Muscle layer of duodenum (tissue), 2 donors: ENCODE results near the gene TAS2R3.

Experiments used
- H3K27ac ChIP-seq: one replicate; pipeline ENCODE4 v1.7.0; 2013; ENCODE audit warnings: mild to moderate bottlenecking, low read length
- H3K27me3 ChIP-seq: one replicate; pipeline ENCODE4 v1.7.0; 2013; ENCODE audit warnings: low read depth, mild to moderate bottlenecking, control low read depth, low read length
- H3K36me3 ChIP-seq, 2 donors: one replicate each; pipeline ENCODE4 v1.7.0; 2013; ENCODE audit warnings: low read length in 2 of 2, control low read depth in 1 of 2, mild to moderate bottlenecking in 1 of 2; ENCODE audit not compliant: insufficient read depth in 2 of 2, control insufficient read depth in 1 of 2
- H3K4me1 ChIP-seq, 2 donors: one replicate each; pipeline ENCODE4 v1.7.0; 2013; ENCODE audit warnings: low read length in 2 of 2, mild to moderate bottlenecking in 2 of 2, control low read depth in 1 of 2, moderate library complexity in 1 of 2; ENCODE audit not compliant: insufficient read depth in 2 of 2, control insufficient read depth in 1 of 2
- H3K4me3 ChIP-seq, 2 donors: one replicate each; pipeline ENCODE4 v1.7.0; 2013; ENCODE audit warnings: low read length in 2 of 2, low read depth in 1 of 2, mild to moderate bottlenecking in 1 of 2
- H3K9me3 ChIP-seq, 2 donors: one replicate each; pipeline ENCODE4 v1.7.0; 2013; ENCODE audit warnings: low read length in 2 of 2, control low read depth in 1 of 2, mild to moderate bottlenecking in 1 of 2; ENCODE audit not compliant: control insufficient read depth in 1 of 2
- donor health status: healthy.

The TAS2R3 gene, protein sequence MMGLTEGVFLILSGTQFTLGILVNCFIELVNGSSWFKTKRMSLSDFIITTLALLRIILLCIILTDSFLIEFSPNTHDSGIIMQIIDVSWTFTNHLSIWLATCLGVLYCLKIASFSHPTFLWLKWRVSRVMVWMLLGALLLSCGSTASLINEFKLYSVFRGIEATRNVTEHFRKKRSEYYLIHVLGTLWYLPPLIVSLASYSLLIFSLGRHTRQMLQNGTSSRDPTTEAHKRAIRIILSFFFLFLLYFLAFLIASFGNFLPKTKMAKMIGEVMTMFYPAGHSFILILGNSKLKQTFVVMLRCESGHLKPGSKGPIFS

DNA sequence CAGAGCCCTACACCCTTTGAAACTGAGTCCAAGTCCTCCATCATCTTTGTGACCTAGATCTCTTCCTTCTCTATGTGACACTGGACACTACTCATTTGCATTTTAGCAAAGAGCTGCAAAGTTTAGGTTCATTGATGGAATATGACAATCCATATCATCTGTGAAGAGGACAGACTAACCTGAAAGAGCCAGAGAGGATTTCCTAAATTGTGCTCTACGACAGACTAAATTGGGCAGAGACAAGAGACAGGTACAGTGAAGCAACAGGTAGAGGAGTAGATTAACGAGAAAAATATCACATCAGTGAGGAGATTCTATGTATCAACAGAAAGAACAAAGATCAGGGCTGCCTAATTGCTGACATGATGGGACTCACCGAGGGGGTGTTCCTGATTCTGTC lies at the start of gene TAS2R3:
Gene TAS2R3 (plus strand): TSS at position 301 of the 400 bp plus-strand sequence. CDS start 62 bp downstream, at position 363.
- H3K4me3 ChIP-seq: no peak within 1 kb of the TSS
- no peaks in the 10 kb centered on the region for H3K27me3 ChIP-seq
- no peaks in the 10 kb centered on the region for H3K4me1 ChIP-seq
- peaks cover 30 to 41% of the 10 kb centered on the region in 2 donors for H3K36me3 ChIP-seq
- H3K9me3 ChIP-seq: no peaks in the 10 kb centered on the region
- H3K27ac ChIP-seq: no peak within 1 kb of the TSS

DNA sequence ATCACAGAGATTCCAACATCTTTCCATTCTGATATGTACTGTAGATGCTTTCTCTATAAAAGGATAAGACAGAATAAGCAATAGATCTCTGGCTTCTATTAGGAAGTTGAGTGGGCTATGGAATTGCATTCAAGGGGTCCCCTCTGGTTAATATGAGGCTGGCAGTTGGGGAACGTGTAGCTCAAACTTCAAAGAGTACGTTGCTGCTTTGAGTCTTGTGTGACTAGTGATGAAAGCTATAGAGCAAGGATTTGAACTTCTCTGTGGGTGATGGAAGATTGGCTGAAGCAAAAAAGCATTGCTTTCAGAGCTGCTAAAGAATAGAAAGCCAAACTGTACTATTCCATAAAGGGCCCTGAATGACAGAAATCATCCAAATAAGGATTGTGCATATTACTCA lies 49.3 kb upstream of the TAS2R3 start:
- no peaks in the 10 kb centered on the region for H3K36me3 ChIP-seq
- no peak overlapping the region for H3K27ac ChIP-seq
- no peaks in the 10 kb centered on the region for H3K4me1 ChIP-seq
- H3K9me3 ChIP-seq: no peaks in the 10 kb centered on the region
- no peak overlapping the region for H3K4me3 ChIP-seq
- H3K27me3 ChIP-seq: no peaks in the 10 kb centered on the region

DNA sequence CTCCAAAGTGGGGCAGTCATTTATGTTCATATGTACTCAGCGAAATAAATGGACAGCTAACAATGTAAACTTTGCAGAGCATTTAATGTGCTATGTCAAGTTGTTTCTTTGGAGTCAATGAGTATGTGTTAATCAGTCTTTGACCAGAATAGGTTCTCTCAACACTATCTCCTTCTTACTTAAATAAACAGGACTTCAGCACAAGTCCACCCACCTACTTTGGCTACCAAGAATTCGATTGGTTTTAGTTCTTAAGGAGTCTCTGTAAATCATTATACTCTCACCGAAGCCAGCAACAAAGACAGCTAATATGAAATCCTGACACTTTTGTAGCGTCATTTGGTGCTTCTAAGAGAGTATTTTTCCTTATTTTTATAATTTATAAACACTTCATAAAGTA lies 48.9 kb upstream of the TAS2R3 start:
- H3K4me1 ChIP-seq: no peaks in the 10 kb centered on the region
- H3K27ac ChIP-seq: no peak overlapping the region
- no peaks in the 10 kb centered on the region for H3K27me3 ChIP-seq
- no peaks in the 10 kb centered on the region for H3K9me3 ChIP-seq
- H3K4me3 ChIP-seq: no peak overlapping the region
- no peaks in the 10 kb centered on the region for H3K36me3 ChIP-seq

DNA sequence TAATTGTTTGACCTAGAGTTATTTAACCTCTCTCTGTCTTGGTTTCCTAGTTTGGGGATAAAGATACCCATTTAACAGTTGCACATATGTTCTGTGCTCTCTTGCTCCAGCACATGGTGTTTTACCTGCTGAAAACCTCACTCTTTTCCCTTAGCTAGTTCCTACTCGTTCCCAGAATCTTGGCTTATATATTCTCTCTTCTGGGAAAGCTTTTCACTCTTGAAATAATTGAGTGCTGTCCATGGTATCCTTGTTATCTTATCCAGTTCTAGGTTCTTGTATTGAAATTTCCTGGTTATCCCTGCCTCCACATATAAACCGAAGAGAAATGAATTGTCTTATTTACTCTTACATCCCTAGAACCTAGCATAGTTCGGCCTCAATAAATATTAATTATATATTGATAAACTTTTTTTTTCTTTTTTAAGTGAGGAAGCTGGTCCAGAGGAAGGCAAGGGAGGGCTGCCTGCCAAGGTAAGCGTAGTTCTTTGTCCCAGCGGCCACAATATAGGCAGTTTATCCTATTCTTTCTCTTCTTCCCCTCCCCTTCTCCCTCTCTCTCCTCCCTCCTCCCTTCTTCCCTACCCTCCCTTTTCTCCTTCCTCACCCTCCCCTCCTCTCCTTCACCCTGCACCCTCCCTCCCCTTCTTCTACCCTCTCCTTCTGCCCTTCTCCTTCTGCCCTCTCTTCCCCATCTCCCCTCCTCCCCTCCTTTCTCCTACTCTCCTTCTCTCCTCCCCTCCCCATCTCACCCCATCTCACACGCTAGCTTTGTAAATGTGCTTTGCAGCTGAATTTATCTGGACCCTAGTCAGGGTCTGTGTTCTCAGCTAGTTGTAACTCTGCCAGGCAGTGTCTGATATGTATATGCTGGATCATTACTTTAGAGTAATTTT lies 47.9 kb upstream of the TAS2R3 start:
- Histone ChIP-seq H3K4me1 (no peaks in the 10 kb centered on the region), H3K36me3 (no peaks in the 10 kb centered on the region), H3K9me3 (no peaks in the 10 kb centered on the region), H3K27ac (no peak overlapping the region), H3K4me3 (no peak overlapping the region), H3K27me3 (no peaks in the 10 kb centered on the region)

DNA sequence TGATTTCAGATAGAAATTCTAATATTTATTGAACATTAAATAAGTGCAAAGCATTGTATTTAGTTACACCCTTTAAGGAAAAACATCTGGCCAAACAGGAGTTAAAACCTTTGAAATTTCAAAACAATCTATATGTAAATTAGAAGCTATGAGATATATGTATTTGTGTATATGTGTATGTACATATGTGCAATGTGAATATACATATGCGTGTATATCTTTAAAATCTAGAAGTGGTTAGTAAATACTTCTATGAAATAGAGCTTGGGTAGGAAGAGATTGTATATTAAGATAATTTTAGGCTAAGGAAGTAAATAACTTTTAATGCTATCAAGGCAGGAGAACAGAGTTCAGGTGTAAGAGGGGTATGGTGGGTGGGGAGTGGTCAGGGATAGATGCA lies 46.4 kb upstream of the TAS2R3 start:
- Histone ChIP-seq H3K27ac (no peak overlapping the region), H3K9me3 (no peaks in the 10 kb centered on the region), H3K4me3 (no peak overlapping the region), H3K36me3 (no peaks in the 10 kb centered on the region), H3K4me1 (no peaks in the 10 kb centered on the region), H3K27me3 (no peaks in the 10 kb centered on the region)

DNA sequence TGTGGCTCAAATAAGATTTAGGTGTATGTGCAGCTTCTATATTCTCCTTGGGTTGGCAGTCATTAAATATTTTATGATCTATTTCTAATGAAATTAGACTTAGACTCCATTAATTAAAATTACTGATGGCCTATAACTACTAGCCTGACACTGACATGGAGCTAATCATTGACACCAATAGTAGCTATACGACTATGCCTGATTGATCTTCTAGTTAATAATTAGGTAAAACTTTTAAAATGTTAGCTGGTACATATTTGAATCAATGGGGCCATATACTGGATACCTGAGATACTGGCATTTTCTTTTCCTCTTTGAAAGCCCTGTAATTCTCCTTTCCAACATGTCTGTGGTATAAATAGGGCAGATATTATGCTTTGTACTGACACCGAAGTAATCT lies 41.4 kb upstream of the TAS2R3 start:
- Histone ChIP-seq H3K4me3 (no peak overlapping the region), H3K4me1 (no peaks in the 10 kb centered on the region), H3K27me3 (no peaks in the 10 kb centered on the region), H3K36me3 (no peaks in the 10 kb centered on the region), H3K9me3 (no peaks in the 10 kb centered on the region), H3K27ac (no peak overlapping the region)

DNA sequence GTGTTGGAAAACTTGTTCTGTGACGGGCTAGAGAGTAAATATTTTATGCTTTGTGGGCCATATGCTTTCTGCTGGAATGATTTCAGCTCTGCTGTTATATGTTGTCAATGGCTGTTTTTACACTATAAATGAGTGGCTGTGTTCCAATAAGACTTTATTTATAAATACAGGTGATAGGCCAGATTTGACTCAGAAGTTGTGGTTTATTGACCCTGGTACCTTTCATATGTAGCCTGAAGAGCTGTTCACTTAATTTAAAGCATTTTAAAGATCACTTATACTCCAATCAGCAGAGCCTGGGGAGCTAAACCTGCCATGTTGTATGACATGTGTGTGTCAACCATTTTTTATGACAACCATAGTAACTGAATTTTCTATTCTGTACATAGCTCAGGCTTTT lies 34.9 kb upstream of the TAS2R3 start:
- no peaks in the 10 kb centered on the region for H3K27me3 ChIP-seq
- H3K9me3 ChIP-seq: no peaks in the 10 kb centered on the region
- H3K4me1 ChIP-seq: no peaks in the 10 kb centered on the region
- no peak overlapping the region for H3K4me3 ChIP-seq
- no peak overlapping the region for H3K27ac ChIP-seq
- no peaks in the 10 kb centered on the region for H3K36me3 ChIP-seq

DNA sequence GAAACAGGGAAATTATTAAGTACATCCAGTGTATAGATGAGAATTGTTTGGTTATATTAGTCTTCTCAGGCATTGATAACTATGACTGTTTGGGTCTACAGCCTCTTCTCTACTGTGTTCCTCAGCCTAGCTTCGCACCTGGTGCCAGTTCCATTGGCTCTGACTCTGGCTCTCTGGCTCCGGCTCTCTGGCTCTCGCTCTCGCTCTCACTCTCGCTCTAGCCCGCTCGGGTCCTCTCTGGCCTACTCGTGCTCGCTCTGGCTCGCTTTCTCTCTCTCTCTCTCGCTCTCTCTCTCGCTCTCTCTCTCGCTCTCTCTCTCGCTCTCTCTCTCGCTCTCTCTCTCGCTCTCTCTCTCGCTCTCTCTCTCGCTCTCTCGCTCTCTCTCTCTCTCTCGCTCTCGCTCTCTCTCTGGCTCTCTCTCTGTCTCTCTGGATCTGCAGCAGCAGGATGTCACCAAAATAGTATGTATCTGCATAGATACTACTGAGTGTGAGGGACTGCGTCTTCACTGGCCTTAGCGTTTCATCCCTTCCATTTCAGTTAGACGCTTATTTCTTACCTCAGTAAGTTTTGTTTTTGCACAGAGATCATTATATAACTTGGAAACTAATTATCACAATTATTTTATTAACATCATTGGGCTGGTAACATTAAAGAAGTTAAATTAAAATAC lies 32.3 kb upstream of the TAS2R3 start:
- H3K9me3 ChIP-seq: no peaks in the 10 kb centered on the region
- H3K4me3 ChIP-seq: no peak overlapping the region
- H3K27me3 ChIP-seq: no peaks in the 10 kb centered on the region
- H3K36me3 ChIP-seq: no peaks in the 10 kb centered on the region
- no peak overlapping the region for H3K27ac ChIP-seq
- no peaks in the 10 kb centered on the region for H3K4me1 ChIP-seq

GRCh38 chr7:141737118-141737835 lies 26.6 kb upstream of the TAS2R3 start:
- peak overlapping the region; percentile 93 for H3K27ac ChIP-seq
- peaks cover 6 to 21% of the 10 kb centered on the region in 2 donors for H3K4me1 ChIP-seq
- H3K36me3 ChIP-seq: peaks cover 12 to 16% of the 10 kb centered on the region in 2 donors
- H3K27me3 ChIP-seq: no peaks in the 10 kb centered on the region
- no peaks in the 10 kb centered on the region for H3K9me3 ChIP-seq
- peak overlapping the region; percentile 81 to 91 for H3K4me3 ChIP-seq

DNA sequence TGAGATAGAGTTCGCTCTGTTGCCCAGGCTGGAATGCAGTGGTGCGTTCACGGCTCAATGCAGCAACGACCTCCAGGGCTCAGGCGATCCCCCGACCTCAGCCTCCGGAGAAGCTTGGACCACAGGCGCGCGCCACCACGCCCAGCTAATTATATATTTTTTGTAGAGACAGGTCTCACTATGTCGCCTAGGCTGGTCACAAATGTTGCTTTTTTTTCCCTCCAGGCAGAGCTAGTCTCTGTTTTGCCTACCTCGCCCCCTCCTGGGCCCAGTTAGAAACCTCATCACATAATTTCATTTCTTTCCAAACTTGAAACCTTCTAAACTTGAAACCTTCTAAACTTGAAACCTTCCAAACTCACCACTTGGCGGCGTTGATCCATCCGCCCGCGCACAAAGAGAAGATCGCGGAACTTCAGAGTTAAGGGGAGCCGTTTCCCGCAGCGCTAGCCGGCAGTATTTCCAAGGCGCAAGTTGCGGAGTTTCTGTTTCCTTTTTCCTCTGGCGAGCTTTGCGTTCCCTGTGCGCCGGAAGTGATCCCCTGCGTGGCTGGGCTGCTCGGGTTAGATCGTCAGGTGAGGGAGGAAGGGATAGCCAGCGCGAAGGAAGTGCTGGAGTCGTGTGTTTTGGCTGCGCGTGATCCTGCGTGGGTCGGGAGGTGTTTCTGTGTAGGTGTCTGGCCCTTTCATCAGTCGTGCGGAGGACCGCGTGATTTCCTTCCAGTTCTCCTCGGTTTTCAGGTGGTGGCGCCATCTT lies 25.9 kb upstream of the TAS2R3 start, which contains the start of gene SSBP1:
Gene SSBP1 (plus strand): TSS at position 523 of the 756 bp plus-strand sequence. CDS start 809 bp downstream, outside the sequence.
- Histone ChIP-seq H3K4me1 (peaks cover 6 to 21% of the 10 kb centered on the region in 2 donors), H3K36me3 (peaks cover 18 to 23% of the 10 kb centered on the region in 2 donors), H3K4me3 (peak within 1 kb of the TSS; percentile 81 to 91), H3K9me3 (no peaks in the 10 kb centered on the region), H3K27ac (peak within 1 kb of the TSS; percentile 93), H3K27me3 (no peaks in the 10 kb centered on the region)
